Stimulated activated CD8-positive, alpha-beta memory T cell treated with anti-CD3 and anti-CD28 coated beads, Interleukin-15, amount 100 ng/mL, for 24 hours (primary cell): ENCODE data around the gene PAX3.

Experiments
- DNase-seq: peaks from one replicate; pipeline ENCODE4 v3.0.0-alpha.2; 2020; ENCODE audit warnings: low read depth

The PAX3 gene

GRCh38 chr2:222296911-222297599, 1.7 kb downstream of the PAX3 start:
- no peak for DNase-seq

GRCh38 chr2:222296311-222296741, 2.5 kb downstream of the PAX3 start:
- DNase-seq = no peak

GRCh38 chr2:222295368-222296062, 3.3 kb downstream of the PAX3 start:
- no peak for DNase-seq

- no peak for DNase-seq
Observed at GRCh38 chr2:222294996-222295367, 3.8 kb downstream of the PAX3 start.

GRCh38 chr2:222293660-222294630, 4.9 kb downstream of the PAX3 start:
- no peak for DNase-seq

- DNase-seq = no peak
Observed at GRCh38 chr2:222292149-222293134, 6.4 kb downstream of the PAX3 start.

- DNase-seq = no peak
Observed at GRCh38 chr2:222291485-222291841, 7.3 kb downstream of the PAX3 start.

GRCh38 chr2:222290736-222291484, 7.9 kb downstream of the PAX3 start:
- no peak for DNase-seq

- no peak for DNase-seq
Observed at GRCh38 chr2:222290401-222290735, 8.4 kb downstream of the PAX3 start.

- DNase-seq = no peak
Observed at GRCh38 chr2:222289278-222290160, 9.3 kb downstream of the PAX3 start.

- DNase-seq = no peak
Observed at GRCh38 chr2:222288590-222289277, 10.1 kb downstream of the PAX3 start.

GRCh38 chr2:222287862-222288479, 10.8 kb downstream of the PAX3 start:
- DNase-seq = no peak

GRCh38 chr2:222284466-222284865, 14.3 kb downstream of the PAX3 start:
- DNase-seq = no peak

GRCh38 chr2:222283634-222284033, 15.2 kb downstream of the PAX3 start:
- no peak for DNase-seq

- DNase-seq = no peak
Observed at GRCh38 chr2:222281506-222281905, 17.3 kb downstream of the PAX3 start.

- no peak for DNase-seq
Observed at GRCh38 chr2:222280795-222281194, 18.0 kb downstream of the PAX3 start.

GRCh38 chr2:222272446-222273015, 26.3 kb downstream of the PAX3 start:
- no peak for DNase-seq

GRCh38 chr2:222271854-222272253, 26.9 kb downstream of the PAX3 start:
- no peak for DNase-seq
